Left lung (tissue), 10 donors: ENCODE results near the gene RBP4. TPM values are rescaled to one million over a fixed set of nuclear protein-coding genes. Genes with fewer than 3 reads are reported as not detected.

Experiments
- ATAC-seq: fragments of 200-7000 bp; cut with Tn5 transposase; one replicate; pipeline ENCODE4 v1.9.1; 2020; ENCODE audit warnings: moderate library complexity
- DNase-seq, 4 donors: peaks; one replicate each; pipeline ENCODE4 v3.0.0-alpha.2; 2013 to 2020
- H3K27ac ChIP-seq, 2 donors: fragments of 200-600 bp; sonication (generic) in 1 of 2; one replicate each; pipeline versions ENCODE4 v1.5.0 to v1.8.0; 2020 to 2021
- H3K27me3 ChIP-seq, 2 donors: fragments of 200-600 bp; sonication (generic) in 1 of 2; one replicate each; pipeline versions ENCODE4 v1.5.0 to v1.8.0; 2020 to 2021
- H3K36me3 ChIP-seq, 2 donors: fragments of 200-600 bp; sonication (generic) in 1 of 2; one replicate each; pipeline versions ENCODE4 v1.5.0 to v1.8.0; 2020 to 2021
- H3K4me1 ChIP-seq, 2 donors: fragments of 200-600 bp; one replicate each; pipeline ENCODE4 v1.8.0; 2021
- H3K4me3 ChIP-seq, 2 donors: fragments of 200-600 bp; sonication (generic) in 1 of 2; one replicate each; pipeline versions ENCODE4 v1.5.0 to v1.8.0; 2020 to 2021; ENCODE audit warnings: mild to moderate bottlenecking in 1 of 2
- H3K9me3 ChIP-seq, 2 donors: fragments of 200-600 bp; sonication (generic) in 1 of 2; one replicate each; pipeline versions ENCODE4 v1.5.0 to v1.8.0; 2020 to 2021
- intact Hi-C, 2 donors: fragments of 100-400 bp; cut with DNase I; formaldehyde crosslinking; loops; one replicate each; pipeline versions ENCODE4 v1.11.2 to v1.14.2; 2022
- polyA plus RNA-seq, 6 donors: library from polyadenylated mRNA; unstranded; fragments of 120-200 nt; gene quantifications; one replicate each; pipeline ENCODE4 v1.2.1, GENCODE V29; 2013; ENCODE audit not compliant: insufficient read length in 6 of 6
- total RNA-seq, 2 donors: library from RNA; stranded (reverse); fragmentation: NEBNext Ultra II Directional; extraction: Animal tissue kit (Norgen Biotek cat#: 25700); gene quantifications; one replicate each; pipeline ENCODE4 v1.2.1, GENCODE V29; 2021
- TF ChIP-seq, protein P1 (sequence below), 2 donors: fragments of 200-600 bp; sonication (generic) in 1 of 2; IDR thresholded peaks; one replicate each; pipeline versions ENCODE4 v1.5.0 to v1.8.0; 2021; ENCODE audit warnings: antibody characterized with exemption in 2 of 2
- donor health status: DM: no; HTN: yes; CAD: no.
- donor health status: DM: no; HTN: no; CAD: no.

The RBP4 gene
- total and polyA plus RNA-seq, 8 donors, result 0.34 to 18.4 (median 1.4) TPM

DNA sequence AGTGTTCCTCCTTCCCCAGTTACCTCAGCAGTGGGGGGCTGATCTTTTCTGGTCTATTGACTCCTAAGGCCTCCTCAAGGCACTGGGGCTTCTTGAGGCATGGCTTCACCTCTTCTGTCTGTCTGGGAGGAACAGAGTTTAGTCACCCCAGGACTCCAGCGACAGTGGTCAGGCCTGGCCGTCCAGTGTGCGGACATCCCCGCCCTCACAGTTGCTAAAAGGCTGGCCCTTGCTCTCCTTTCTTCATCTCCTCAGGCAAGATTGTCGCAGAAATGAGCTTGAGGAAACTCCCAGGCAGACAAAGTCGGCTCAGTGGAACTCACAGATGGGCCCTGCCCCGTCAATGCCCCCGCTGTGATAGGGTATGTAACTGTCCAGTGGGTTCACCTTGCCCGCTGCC lies 41.5 kb downstream of the RBP4 start:
- no peak for ATAC-seq
- DNase-seq, result no peak
- intact Hi-C loops, result no loop called here
- H3K9me3 ChIP-seq, result peaks cover 0 to 2% of the 10 kb centered on the region in 2 donors
- H3K36me3 ChIP-seq, result no peaks in the 10 kb centered on the region
- no peak overlapping the region for H3K4me3 ChIP-seq
- TF ChIP-seq, protein P1, sequence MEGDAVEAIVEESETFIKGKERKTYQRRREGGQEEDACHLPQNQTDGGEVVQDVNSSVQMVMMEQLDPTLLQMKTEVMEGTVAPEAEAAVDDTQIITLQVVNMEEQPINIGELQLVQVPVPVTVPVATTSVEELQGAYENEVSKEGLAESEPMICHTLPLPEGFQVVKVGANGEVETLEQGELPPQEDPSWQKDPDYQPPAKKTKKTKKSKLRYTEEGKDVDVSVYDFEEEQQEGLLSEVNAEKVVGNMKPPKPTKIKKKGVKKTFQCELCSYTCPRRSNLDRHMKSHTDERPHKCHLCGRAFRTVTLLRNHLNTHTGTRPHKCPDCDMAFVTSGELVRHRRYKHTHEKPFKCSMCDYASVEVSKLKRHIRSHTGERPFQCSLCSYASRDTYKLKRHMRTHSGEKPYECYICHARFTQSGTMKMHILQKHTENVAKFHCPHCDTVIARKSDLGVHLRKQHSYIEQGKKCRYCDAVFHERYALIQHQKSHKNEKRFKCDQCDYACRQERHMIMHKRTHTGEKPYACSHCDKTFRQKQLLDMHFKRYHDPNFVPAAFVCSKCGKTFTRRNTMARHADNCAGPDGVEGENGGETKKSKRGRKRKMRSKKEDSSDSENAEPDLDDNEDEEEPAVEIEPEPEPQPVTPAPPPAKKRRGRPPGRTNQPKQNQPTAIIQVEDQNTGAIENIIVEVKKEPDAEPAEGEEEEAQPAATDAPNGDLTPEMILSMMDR (IDR thresholded peaks at IDR 0.05), result no peak
- H3K27me3 ChIP-seq, result no peaks in the 10 kb centered on the region
- no peaks in the 10 kb centered on the region for H3K4me1 ChIP-seq
- no peak overlapping the region for H3K27ac ChIP-seq

DNA sequence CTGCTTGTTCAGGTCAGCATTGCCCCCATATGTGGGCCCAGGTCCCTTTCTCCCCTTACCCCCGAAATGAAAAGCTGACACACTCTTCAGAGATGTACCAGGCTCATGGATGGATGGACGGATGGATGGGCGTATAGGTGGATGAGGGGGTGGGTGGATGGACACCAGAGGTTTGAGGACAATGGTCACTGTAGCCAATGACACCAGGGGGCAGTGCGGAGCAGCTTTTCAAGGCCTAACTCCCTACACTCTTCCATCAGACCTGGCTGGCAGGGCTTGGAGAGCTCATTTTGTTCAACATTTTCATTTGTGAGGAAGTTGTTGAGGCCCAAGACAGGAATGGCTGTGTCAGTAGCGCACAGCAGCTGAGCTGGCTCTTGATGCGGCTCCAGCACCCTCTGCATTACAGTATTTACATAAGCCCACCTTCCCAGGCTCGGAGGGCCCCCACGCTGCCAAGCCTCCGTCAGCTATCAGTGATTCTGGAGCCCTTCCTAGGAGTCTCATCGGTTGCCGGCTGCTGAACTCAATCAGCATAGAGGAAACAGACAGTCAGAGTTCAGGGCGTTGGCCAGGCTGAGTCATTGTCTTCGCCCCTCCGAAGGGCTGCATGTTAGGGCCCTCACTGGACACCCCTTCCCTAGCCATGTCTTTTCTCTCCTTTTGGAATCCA lies 46.1 kb downstream of the RBP4 start:
- H3K4me3 ChIP-seq, result no peak overlapping the region
- peak overlapping the region in 1 of 2 donors; percentile 3 for H3K27ac ChIP-seq
- no peaks in the 10 kb centered on the region for H3K4me1 ChIP-seq
- no peaks in the 10 kb centered on the region for H3K36me3 ChIP-seq
- peaks cover 0 to 2% of the 10 kb centered on the region in 2 donors for H3K9me3 ChIP-seq
- intact Hi-C loops, result no loop called here
- ATAC-seq (peak; percentile 96), DNase-seq (peak; percentile 61 to 83 (median 76))
- no peaks in the 10 kb centered on the region for H3K27me3 ChIP-seq
- TF ChIP-seq, protein P1 (IDR thresholded peaks at IDR 0.05), result peak; percentile 62 to 70

DNA sequence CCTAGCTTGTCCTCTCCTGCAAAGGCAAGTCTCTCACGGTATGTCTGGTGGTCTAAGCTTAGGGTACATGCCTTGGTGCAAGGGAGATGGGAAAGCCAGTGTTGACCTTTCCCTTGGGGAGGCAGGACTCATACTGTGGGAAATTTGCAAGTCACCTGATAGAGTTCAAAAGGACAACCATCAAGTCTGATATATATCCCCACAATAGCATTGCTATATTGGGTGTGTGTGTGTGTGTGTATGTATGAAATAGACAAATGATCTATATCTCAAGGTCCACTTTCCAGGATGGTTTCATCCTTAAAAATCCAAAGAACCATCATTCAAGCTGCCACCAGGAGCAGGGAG lies 46.7 kb downstream of the RBP4 start:
- Histone ChIP-seq H3K4me3 (no peak overlapping the region), H3K4me1 (no peaks in the 10 kb centered on the region), H3K36me3 (no peaks in the 10 kb centered on the region), H3K9me3 (no peaks in the 10 kb centered on the region), H3K27me3 (no peaks in the 10 kb centered on the region), H3K27ac (no peak overlapping the region)
- intact Hi-C loops, result no loop called here
- DNase-seq (no peak), ATAC-seq (no peak)
- TF ChIP-seq, protein P1 (IDR thresholded peaks at IDR 0.05), result no peak

DNA sequence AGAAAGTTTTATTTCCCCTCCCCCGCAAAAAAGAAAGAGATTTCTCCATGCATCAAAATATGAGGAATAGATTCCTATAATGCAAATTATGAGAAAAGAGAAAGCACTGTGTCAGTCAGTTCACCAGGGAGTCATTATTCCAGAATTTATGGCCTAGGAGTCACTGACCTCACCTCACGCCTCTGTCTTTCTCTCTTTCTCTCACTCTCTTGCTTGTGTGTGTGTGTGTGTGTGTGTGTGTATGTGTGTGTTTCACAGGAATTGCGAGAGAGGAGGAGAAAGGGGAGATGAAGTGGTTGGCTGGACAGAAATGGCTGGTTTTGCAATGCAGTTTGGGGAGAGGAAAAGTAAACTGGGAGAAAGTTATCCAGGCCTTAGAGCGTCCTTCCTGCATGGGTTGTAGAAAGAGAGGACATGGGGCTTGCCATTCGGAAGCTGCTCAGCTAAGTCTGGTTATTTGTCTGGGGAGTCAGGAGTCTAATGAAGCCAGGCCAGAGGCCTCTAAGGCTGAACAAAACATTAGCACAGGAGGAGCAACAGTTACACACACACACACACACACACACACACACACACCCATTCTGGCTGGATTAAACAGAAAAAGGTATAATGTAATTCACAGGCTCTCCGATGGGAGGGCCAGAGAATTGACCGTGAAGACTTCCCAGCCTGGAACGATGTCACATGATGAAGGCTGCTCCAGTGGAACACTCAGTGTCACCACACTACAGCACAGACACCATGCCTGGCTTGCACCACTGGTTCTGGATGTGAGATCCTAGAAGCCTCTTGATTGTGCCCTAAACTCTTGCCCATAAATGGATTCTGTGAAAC lies 47.3 kb downstream of the RBP4 start:
- Histone ChIP-seq H3K9me3 (no peaks in the 10 kb centered on the region), H3K27ac (no peak overlapping the region), H3K27me3 (no peaks in the 10 kb centered on the region), H3K4me3 (no peak overlapping the region), H3K36me3 (no peaks in the 10 kb centered on the region), H3K4me1 (no peaks in the 10 kb centered on the region)
- ATAC-seq, result no peak
- no peak for DNase-seq
- intact Hi-C loops, result no loop called here
- TF ChIP-seq, protein P1 (IDR thresholded peaks at IDR 0.05), result no peak

DNA sequence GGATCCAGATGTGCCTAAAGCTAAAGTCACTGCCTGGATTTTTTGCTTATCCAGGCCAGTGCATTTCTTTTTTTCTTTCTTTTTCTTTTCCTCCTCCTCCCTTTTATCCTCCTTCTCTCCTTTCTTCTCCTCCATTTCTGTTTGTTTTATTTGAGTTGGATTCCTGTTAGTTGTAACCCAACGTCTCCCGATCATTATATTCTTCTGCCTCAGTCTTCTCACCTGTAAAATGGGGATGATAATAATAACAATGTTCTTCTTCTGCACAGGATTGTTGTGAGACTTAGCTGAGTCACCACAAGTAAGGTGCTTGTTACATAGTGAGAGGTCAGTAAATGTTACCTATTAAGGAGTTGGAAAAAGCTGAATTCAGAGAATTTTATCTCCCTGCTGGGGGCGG lies 48.3 kb downstream of the RBP4 start:
- no peak for ATAC-seq
- TF ChIP-seq, protein P1 (IDR thresholded peaks at IDR 0.05), result no peak
- Histone ChIP-seq H3K27me3 (no peaks in the 10 kb centered on the region), H3K27ac (no peak overlapping the region), H3K4me1 (no peaks in the 10 kb centered on the region), H3K36me3 (no peaks in the 10 kb centered on the region), H3K4me3 (no peak overlapping the region), H3K9me3 (no peaks in the 10 kb centered on the region)
- no peak for DNase-seq
- intact Hi-C loops, result no loop called here
